LNCAP (cell line): ENCODE results near the gene NES.

Experiments used
- CTCF ChIP-seq: fragments of 450-650 bp; IDR thresholded peaks from 2 replicates; pipeline ENCODE4 v1.5.1; 2017; ENCODE audit warnings: mild to moderate bottlenecking

The NES gene

GRCh38 chr1:156643049-156643777 lies 34.0 kb downstream of the NES start:
- no peak for TF ChIP-seq CTCF

DNA sequence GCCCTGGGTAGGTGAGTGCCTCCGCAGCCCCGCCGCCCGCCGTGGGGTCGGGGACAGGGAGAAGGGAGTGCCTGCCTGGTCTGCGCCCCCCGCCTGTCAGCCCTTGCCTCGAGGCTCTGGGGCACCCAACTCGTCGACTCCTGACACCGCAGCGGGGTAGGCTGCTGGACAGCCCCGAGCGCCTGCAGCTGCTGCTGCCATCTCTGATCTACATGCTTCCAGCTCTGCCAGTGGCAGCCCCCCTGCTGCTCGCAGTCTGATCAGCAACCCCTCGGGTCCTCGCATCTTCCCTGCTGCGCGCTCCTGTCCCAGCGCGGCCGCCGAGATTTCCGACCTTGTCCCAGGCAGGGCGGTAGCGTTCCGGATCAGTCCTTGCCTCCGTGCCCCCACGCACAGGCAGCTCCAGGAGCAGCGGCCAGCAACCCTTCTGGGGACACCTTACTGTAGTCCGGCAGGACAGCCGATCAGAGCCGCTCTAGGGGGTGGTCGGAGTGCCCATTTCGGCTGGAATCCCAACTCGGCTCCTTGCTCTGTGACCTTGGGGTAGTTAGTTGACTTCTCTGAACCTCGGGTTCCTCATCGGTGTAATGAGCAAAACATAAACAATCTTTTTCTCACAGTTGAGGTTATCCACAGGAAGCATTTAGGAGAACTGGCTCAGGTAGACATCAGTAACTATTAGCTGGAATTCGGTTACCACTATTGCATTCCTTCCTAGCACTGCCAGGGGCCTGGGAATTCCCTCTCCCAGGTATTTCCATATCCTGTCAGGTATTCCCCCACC lies 34.8 kb downstream of the NES start:
- TF ChIP-seq CTCF = no peak

GRCh38 chr1:156641761-156642264 lies 35.4 kb downstream of the NES start, which contains the start of gene BCAN:
Gene BCAN, plus strand, starts transcription at chr1:156642117. Its CDS starts 3,938 bp downstream, at chr1:156646055.
- no peak for TF ChIP-seq CTCF

DNA sequence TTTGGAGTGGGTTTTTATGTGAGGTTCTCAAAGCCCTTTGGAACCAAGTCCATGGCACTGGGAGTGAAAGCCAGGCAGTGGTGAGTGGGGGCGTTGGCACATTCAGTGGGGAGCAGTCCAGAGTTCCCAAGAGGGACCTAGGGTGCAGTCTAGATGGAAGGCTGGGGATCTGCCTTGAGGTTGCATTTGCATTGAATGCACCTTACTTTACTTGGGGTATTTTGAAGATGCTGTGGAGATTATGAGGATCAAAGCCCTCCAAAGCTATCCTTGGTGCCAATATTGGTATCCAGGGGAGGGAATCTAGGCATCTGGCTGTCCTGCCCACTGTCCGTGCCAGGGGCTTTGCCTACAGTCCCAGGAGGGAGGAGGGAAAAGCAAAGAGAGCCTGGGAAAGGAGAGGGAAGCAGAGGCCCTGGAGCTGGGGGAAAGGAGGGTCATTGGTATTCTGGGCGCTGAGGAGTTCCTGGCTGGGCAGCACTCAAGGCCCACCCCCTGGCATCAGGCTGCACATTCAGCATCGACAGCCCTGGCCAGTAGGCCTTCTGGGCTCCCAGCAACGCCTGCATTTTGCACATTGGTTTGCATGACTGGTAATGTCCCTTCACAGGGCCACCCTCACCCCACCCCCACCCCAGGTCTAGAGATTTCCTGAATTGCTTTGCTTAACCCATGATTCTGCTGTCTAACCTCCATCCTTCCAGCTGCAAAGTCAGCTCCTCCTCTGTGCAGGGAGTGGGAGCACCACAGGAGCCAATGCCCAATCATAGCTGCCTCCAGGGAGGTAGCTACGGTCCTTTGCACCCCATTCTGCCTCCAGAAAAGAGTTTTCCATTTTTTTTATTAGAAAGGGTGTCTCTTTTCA lies 36.1 kb downstream of the NES start:
- TF ChIP-seq CTCF = no peak

DNA sequence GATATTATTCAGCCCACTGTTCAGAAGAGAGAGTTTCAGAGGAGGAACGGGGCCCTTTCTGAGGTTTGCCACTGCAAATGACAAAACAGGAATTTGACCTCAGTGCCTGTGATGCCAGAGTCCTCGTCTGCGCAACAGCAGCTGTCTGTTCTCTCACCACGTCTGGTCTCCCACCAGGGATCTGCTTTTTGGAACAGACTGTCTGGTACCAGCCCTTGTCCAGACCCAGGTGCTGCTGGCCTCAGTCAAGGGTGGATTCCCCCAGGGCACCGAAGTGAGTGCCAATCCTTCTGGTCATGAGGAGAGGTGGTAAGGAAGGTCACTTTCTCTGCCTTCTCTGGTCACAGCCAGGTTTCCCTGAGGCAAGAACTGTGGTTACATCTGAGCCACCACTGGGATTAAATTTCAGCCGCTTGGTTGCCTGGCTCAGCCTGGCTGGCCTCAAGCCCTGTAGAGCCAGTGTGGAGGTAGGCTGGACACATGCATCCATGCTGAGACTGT lies 37.6 kb downstream of the NES start:
- TF ChIP-seq CTCF = no peak

DNA sequence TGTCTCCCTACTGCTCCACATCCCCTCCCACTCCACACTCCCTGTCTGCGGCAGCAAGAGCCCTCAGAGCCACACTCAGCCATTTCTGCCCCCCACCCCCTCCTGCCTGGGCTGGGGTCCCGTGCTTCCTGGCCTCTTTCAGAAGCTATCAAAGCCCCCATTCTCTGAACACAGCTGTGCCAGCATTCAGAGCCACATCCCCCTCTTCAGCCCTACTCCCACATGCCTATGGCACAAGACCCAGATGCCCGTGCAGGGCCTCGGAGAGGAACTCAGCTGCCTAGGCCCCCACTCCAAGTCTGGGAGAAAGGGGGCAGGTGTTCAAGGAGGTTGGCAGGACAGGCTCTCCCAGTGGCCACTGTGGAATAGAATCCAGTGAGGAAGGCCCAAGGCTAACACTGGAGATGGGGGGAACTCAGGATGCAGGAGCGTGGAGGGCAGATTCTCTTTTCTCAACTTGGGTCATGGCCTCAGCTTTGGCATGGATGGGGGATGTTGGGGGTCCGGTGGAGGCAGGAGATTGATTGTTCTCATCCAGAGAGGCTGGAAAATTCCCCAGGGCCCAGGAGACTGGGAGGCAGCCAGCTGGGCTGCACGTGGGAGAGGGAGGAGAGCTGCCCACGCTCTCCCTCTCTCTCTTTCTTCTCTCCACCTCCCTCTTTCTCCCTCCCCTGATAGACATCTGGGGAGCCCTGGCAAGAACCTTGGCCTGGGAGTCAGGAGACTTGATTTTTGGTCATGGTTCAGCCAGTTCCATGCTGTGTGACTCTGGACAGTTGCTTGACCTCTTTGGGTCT lies 38.8 kb downstream of the NES start:
- TF ChIP-seq CTCF = no peak
